Suprapubic skin (tissue), 4 donors: ENCODE measurements around the gene ELMO1. TPM values are rescaled to one million over a fixed set of nuclear protein-coding genes. Genes with fewer than 3 reads are reported as not detected.

Experiments used
- DNase-seq, 2 donors: peaks; one replicate each; pipeline ENCODE4 v3.0.0-alpha.2; 2019; ENCODE audit warnings: low spot score in 2 of 2
- H3K27ac ChIP-seq: fragments of 200-600 bp; sonication (generic); one replicate; pipeline ENCODE4 v1.5.1; 2019
- H3K27me3 ChIP-seq: fragments of 200-600 bp; sonication (generic); one replicate; pipeline ENCODE4 v1.5.1; 2019
- H3K36me3 ChIP-seq: fragments of 200-600 bp; sonication (generic); one replicate; pipeline ENCODE4 v1.5.1; 2019
- H3K4me1 ChIP-seq: fragments of 200-600 bp; sonication (generic); one replicate; pipeline ENCODE4 v1.5.1; 2019
- H3K4me3 ChIP-seq: fragments of 200-600 bp; sonication (generic); one replicate; pipeline ENCODE4 v1.5.1; 2019; ENCODE audit warnings: mild to moderate bottlenecking
- H3K9me3 ChIP-seq: fragments of 200-600 bp; sonication (generic); one replicate; pipeline ENCODE4 v1.5.1; 2019
- CTCF ChIP-seq, 2 donors: fragments of 200-600 bp in 1 of 2; fragments of 450-650 bp in 1 of 2; sonication (generic) in 1 of 2; IDR thresholded peaks; one replicate each; pipeline ENCODE4 v1.5.1; 2016 to 2019; ENCODE audit warnings: antibody characterized with exemption in 2 of 2, mild to moderate bottlenecking in 1 of 2, moderate library complexity in 1 of 2
- EP300 ChIP-seq: sonication (generic); formaldehyde crosslinking; IDR thresholded peaks from one replicate; pipeline ENCODE4 v1.6.1; 2017; ENCODE audit warnings: antibody characterized with exemption
- POLR2A ChIP-seq, 2 donors: fragments of 450-650 bp; IDR thresholded peaks; one replicate each; pipeline ENCODE4 v1.6.1; 2017; ENCODE audit warnings: antibody characterized with exemption in 2 of 2, mild to moderate bottlenecking in 2 of 2, moderate library complexity in 2 of 2
- POLR2AphosphoS5 ChIP-seq, 3 donors: sonication (generic); formaldehyde crosslinking; IDR thresholded peaks; one replicate each; pipeline ENCODE4 v1.6.1; 2017; ENCODE audit warnings: antibody characterized with exemption in 3 of 3
- WGBS: methylation state at CpG from one replicate; pipeline ENCODE4 v1.1.5; 2018; 5-methylcytosine and 5-hydroxymethylcytosine counted together
- total RNA-seq, 4 donors: library from RNA; depleted of rRNA; stranded (reverse); fragments of >200 nt; gene quantifications; one replicate each; pipeline ENCODE4 v1.1.0, GENCODE V29; 2016

ELMO1 gene
- total RNA-seq, 4 donors from 2014 or later = 9.8 to 49.6 (median 22.2) TPM

- Histone ChIP-seq H3K4me1 (no peaks in the 10 kb centered on the region), H3K36me3 (no peaks in the 10 kb centered on the region), H3K27ac (no peak overlapping the region), H3K9me3 (no peaks in the 10 kb centered on the region), H3K27me3 (no peaks in the 10 kb centered on the region), H3K4me3 (no peak overlapping the region)
- TF ChIP-seq EP300 (no peak), POLR2A (IDR thresholded peaks at IDR 0.05) (no peak), POLR2AphosphoS5 (IDR thresholded peaks at IDR 0.05) (no peak), CTCF (IDR thresholded peaks at IDR 0.05) (no peak)
- 83% methylated on average over 2 of the region's 2 CpGs for WGBS
- DNase-seq = no peak
Observed at GRCh38 chr7:37329940-37330339, 118.7 kb downstream of the ELMO1 start.

GRCh38 chr7:37327288-37327687, 121.4 kb downstream of the ELMO1 start:
- no peaks in the 10 kb centered on the region for H3K4me1 ChIP-seq
- DNase-seq = no peak
- H3K27me3 ChIP-seq = no peaks in the 10 kb centered on the region
- TF ChIP-seq POLR2AphosphoS5 (IDR thresholded peaks at IDR 0.05) (no peak), EP300 (no peak)
- no peak overlapping the region for H3K27ac ChIP-seq
- no peaks in the 10 kb centered on the region for H3K9me3 ChIP-seq
- H3K4me3 ChIP-seq = no peak overlapping the region
- no peaks in the 10 kb centered on the region for H3K36me3 ChIP-seq
- WGBS = 96% methylated on average over 1 of the region's 1 CpG

- Histone ChIP-seq H3K4me1 (no peaks in the 10 kb centered on the region), H3K36me3 (no peaks in the 10 kb centered on the region), H3K27ac (no peak overlapping the region), H3K4me3 (no peak overlapping the region), H3K9me3 (no peaks in the 10 kb centered on the region), H3K27me3 (no peaks in the 10 kb centered on the region)
- WGBS = 79% methylated on average over 4 of the region's 4 CpGs
- no peak for DNase-seq
- TF ChIP-seq CTCF (IDR thresholded peaks at IDR 0.05) (no peak), POLR2AphosphoS5 (IDR thresholded peaks at IDR 0.05) (no peak), POLR2A (IDR thresholded peaks at IDR 0.05) (no peak), EP300 (no peak)
Observed at GRCh38 chr7:37323966-37324365, 124.7 kb downstream of the ELMO1 start.

- no peak overlapping the region for H3K4me3 ChIP-seq
- TF ChIP-seq POLR2AphosphoS5 (IDR thresholded peaks at IDR 0.05) (no peak), EP300 (no peak), CTCF (IDR thresholded peaks at IDR 0.05) (no peak), POLR2A (IDR thresholded peaks at IDR 0.05) (no peak)
- H3K27me3 ChIP-seq = no peaks in the 10 kb centered on the region
- H3K27ac ChIP-seq = no peak overlapping the region
- H3K9me3 ChIP-seq = no peaks in the 10 kb centered on the region
- 77% methylated on average over 4 of the region's 4 CpGs for WGBS
- H3K36me3 ChIP-seq = no peaks in the 10 kb centered on the region
- H3K4me1 ChIP-seq = no peaks in the 10 kb centered on the region
- no peak for DNase-seq
Observed at GRCh38 chr7:37322831-37323230, 125.8 kb downstream of the ELMO1 start.

- no peak overlapping the region for H3K27ac ChIP-seq
- WGBS = 88% methylated on average over 10 of the region's 10 CpGs
Observed at GRCh38 chr7:37320848-37321468, 127.7 kb downstream of the ELMO1 start.

More at GRCh38 chr7:37320848-37321468, 127.7 kb downstream of the ELMO1 start:
- Histone ChIP-seq H3K27me3 (no peaks in the 10 kb centered on the region), H3K4me3 (no peak overlapping the region), H3K9me3 (no peaks in the 10 kb centered on the region), H3K36me3 (no peaks in the 10 kb centered on the region), H3K4me1 (no peaks in the 10 kb centered on the region)
- no peak for TF ChIP-seq POLR2A (IDR thresholded peaks at IDR 0.05)
- TF ChIP-seq EP300 = no peak
- no peak for TF ChIP-seq CTCF (IDR thresholded peaks at IDR 0.05)
- TF ChIP-seq POLR2AphosphoS5 (IDR thresholded peaks at IDR 0.05) = no peak
- no peak for DNase-seq
